GM21423 (cell line): ENCODE results near the gene SENP3.

ENCODE experiments used
- ATAC-seq: cut with Tn5 transposase; IDR thresholded peaks from one replicate; pipeline ENCODE4 v1.9.1; 2021; ENCODE audit warnings: mild to moderate bottlenecking, moderate library complexity; ENCODE audit not compliant: unreplicated experiment

Gene SENP3

GRCh38 chr17:7555320-7555948 lies 6.3 kb upstream of the SENP3 start:
- ATAC-seq = no peak

DNA sequence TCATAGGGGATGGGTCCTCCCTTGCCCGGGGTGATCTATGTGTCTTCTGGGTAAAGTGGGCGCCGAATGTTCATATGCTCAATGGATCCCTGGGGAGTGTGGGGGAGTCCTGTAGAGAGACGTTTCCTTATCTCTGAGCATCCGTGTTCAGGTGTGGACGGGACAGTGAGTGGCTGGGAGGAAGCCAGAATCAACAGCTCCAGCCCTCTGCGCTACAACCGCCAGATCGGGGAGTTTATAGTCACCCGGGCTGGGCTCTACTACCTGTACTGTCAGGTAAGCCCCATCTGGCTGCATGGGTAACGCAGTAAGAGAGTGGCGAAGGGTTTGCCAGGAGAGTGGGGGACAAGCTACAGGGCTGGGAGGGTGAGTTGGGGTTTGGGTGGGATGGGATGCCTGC lies 5.1 kb upstream of the SENP3 start:
- ATAC-seq = no peak

DNA sequence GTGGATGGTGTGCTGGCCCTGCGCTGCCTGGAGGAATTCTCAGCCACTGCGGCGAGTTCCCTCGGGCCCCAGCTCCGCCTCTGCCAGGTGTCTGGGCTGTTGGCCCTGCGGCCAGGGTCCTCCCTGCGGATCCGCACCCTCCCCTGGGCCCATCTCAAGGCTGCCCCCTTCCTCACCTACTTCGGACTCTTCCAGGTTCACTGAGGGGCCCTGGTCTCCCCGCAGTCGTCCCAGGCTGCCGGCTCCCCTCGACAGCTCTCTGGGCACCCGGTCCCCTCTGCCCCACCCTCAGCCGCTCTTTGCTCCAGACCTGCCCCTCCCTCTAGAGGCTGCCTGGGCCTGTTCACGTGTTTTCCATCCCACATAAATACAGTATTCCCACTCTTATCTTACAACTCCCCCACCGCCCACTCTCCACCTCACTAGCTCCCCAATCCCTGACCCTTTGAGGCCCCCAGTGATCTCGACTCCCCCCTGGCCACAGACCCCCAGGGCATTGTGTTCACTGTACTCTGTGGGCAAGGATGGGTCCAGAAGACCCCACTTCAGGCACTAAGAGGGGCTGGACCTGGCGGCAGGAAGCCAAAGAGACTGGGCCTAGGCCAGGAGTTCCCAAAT lies 4.5 kb upstream of the SENP3 start:
- ATAC-seq = no peak

GRCh38 chr17:7557775-7558543 lies 3.8 kb upstream of the SENP3 start:
- no peak for ATAC-seq

GRCh38 chr17:7558544-7559319 lies 3.0 kb upstream of the SENP3 start, which contains the start of gene TNFSF13:
TSS of gene TNFSF13 (plus strand) at chr17:7558750. CDS start at chr17:7559040, 290 bp downstream.
- no peak for ATAC-seq

GRCh38 chr17:7559320-7560171 lies 2.2 kb upstream of the SENP3 start:
- ATAC-seq = no peak

DNA sequence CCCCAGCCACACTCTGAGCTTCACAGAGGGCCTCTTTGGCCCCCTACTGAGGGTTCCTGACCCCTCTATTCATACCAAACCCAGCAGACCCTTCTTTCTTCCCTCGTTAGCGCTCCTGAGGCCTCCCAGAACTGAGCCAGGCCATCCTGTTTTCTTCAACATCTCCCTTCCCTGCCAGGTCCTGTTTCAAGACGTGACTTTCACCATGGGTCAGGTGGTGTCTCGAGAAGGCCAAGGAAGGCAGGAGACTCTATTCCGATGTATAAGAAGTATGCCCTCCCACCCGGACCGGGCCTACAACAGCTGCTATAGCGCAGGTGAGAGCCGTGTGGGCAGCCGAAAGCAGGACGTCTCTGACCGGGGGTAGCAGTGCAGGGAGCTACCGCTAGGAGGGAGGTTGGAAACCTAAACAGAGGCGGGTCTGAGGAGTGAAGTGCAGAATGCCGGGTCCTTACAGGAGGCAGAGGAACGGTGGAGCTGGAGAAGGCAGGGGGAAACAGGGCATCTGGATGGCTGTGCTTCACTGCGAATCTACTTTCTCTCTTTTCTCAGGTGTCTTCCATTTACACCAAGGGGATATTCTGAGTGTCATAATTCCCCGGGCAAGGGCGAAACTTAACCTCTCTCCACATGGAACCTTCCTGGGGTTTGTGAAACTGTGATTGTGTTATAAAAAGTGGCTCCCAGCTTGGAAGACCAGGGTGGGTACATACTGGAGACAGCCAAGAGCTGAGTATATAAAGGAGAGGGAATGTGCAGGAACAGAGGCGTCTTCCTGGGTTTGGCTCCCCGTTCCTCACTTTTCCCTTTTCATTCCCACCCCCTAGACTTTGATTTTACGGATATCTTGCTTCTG lies 1.3 kb upstream of the SENP3 start:
- ATAC-seq = no peak

DNA sequence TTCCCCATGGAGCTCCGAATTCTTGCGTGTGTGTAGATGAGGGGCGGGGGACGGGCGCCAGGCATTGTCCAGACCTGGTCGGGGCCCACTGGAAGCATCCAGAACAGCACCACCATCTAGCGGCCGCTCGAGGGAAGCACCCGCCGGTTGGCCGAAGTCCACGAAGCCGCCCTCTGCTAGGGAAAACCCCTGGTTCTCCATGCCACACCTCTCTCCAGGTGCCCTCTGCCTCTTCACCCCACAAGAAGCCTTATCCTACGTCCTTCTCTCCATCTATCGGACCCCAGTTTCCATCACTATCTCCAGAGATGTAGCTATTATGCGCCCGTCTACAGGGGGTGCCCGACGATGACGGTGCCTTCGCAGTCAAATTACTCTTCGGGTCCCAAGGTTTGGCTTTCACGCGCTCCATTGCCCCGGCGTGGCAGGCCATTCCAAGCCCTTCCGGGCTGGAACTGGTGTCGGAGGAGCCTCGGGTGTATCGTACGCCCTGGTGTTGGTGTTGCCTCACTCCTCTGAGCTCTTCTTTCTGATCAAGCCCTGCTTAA lies 617 bp upstream of the SENP3 start:
- peak; percentile 43 for ATAC-seq

GRCh38 chr17:7562208-7562605 lies 488 bp downstream of the SENP3 start:
- no peak for ATAC-seq

DNA sequence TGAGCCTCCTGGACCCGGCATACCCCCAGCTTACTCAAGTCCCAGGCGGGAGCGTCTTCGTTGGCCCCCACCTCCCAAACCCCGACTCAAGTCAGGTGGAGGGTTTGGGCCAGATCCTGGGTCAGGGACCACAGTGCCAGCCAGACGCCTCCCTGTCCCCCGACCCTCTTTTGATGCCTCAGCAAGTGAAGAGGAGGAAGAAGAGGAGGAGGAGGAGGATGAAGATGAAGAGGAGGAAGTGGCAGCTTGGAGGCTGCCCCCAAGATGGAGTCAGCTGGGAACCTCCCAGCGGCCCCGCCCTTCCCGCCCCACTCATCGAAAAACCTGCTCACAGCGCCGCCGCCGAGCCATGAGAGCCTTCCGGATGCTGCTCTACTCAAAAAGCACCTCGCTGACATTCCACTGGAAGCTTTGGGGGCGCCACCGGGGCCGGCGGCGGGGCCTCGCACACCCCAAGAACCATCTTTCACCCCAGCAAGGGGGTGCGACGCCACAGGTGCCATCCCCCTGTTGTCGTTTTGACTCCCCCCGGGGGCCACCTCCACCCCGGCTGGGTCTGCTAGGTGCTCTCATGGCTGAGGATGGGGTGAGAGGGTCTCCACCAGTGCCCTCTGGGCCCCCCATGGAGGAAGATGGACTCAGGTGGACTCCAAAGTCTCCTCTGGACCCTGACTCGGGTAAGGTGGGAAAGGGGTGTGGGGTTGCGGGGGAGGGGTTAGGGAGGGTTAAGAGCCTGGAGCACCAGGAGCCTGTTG lies 1.6 kb downstream of the SENP3 start:
- no peak for ATAC-seq

DNA sequence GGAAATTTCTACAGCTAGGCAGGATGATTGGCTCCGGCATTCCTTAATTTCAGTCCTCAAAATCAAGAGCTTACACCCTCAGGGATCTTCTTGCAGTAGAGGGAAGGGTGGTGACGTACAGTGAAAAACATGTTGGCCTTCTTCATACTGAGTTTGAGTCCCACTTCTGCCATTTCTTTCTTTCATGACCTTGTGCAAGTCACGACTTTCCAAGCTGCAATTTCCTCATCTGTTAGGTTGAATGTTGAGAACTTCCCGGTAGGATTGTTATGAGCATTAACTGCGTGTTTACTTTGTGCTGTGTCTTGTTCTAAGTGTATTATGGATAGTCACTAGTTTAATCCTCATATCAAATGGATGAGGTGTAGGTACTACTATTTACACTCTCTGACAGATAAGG lies 7.9 kb downstream of the SENP3 start:
- ATAC-seq = no peak

GRCh38 chr17:7570351-7570750 lies 8.6 kb downstream of the SENP3 start:
- no peak for ATAC-seq

GRCh38 chr17:7572338-7572587 lies 10.5 kb downstream of the SENP3 start:
- ATAC-seq = peak; percentile 91

DNA sequence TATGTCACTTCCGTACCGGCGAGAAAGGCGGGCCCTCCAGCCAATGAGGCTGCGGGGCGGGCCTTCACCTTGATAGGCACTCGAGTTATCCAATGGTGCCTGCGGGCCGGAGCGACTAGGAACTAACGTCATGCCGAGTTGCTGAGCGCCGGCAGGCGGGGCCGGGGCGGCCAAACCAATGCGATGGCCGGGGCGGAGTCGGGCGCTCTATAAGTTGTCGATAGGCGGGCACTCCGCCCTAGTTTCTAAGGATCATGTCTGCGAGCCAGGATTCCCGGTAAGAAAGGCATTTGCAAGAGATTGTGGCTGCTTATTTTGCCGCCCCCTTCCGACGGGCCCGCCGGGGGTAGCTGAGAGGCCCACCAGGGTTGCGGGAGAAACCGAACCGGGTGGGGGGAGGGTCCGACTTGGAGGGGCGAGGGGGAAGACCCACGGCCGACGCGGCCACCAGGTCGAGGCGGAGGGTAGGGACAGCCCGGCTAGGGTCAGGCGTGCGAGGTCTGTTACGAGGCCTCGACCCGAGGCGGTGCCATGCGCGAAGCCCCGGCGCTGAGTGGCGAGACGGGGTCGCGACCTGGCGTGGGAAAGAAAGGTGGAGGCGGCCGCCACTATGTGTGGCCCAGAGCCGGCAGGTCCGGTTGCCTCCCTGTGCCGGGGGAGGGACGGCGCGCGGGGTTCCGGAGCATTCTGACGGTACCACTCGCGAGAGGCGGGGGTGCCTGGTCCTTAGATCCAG lies 11.0 kb downstream of the SENP3 start:
- ATAC-seq = no peak

- ATAC-seq = peak; percentile 19
These were observed 11.8 kb downstream of the SENP3 start for GRCh38 chr17:7573324-7574080.

GRCh38 chr17:7574176-7574953 lies 12.6 kb downstream of the SENP3 start:
- no peak for ATAC-seq

- no peak for ATAC-seq
These were observed 13.8 kb downstream of the SENP3 start for GRCh38 chr17:7575481-7575883.
